HG02938 (cell line): ENCODE results near the gene RBM23.
A peak's percentile ranks its signal among the peaks of the same experiment; 100 is the strongest.

ENCODE experiments used
- ATAC-seq: cut with Tn5 transposase; IDR thresholded peaks from one replicate; pipeline ENCODE4 v1.9.1; 2021; ENCODE audit warnings: mild to moderate bottlenecking, moderate library complexity; ENCODE audit not compliant: unreplicated experiment

The RBM23 gene

GRCh38 chr14:22887260-22887989 lies 31.5 kb downstream of the RBM23 start:
- peak; percentile 39 for ATAC-seq

- ATAC-seq: peak; percentile 53
Measured at GRCh38 chr14:22886500-22887259, 32.3 kb downstream of the RBM23 start.

- ATAC-seq: no peak
Measured at GRCh38 chr14:22885975-22886374, 33.0 kb downstream of the RBM23 start.

DNA sequence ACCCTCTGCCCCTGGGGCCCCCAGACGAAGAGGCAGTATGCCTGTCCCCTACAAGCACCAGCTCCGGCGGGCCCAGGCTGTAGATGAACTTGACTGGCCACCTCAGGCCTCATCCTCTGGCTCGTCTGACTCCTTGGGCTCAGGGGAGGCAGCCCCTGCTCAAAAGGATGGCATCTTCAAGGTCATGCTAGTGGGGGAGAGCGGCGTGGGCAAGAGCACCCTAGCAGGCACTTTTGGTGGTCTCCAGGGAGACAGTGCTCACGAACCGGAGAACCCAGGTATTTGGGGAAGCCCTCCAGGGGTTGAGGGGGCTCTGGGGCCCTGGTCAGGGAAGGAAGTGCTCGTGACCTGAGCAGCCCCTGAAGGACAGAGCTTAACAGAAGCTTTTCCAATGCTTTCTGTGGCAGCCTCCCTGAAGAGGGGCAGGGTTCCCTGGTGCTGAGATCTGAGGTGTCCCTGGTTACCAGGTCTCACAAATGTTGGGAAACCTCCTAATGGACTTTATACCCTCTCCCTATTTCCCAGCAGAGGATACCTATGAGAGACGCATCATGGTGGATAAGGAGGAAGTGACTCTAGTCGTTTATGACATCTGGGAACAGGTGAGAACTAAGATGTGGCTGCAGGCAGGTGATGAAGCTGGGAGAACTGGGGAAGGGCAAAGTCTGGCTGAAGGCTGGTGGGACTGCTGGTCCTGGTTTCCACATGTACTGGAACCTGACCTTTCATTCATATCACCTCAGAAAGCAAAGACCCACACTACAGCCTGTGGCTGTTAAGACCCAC lies 34.0 kb downstream of the RBM23 start:
- no peak for ATAC-seq

DNA sequence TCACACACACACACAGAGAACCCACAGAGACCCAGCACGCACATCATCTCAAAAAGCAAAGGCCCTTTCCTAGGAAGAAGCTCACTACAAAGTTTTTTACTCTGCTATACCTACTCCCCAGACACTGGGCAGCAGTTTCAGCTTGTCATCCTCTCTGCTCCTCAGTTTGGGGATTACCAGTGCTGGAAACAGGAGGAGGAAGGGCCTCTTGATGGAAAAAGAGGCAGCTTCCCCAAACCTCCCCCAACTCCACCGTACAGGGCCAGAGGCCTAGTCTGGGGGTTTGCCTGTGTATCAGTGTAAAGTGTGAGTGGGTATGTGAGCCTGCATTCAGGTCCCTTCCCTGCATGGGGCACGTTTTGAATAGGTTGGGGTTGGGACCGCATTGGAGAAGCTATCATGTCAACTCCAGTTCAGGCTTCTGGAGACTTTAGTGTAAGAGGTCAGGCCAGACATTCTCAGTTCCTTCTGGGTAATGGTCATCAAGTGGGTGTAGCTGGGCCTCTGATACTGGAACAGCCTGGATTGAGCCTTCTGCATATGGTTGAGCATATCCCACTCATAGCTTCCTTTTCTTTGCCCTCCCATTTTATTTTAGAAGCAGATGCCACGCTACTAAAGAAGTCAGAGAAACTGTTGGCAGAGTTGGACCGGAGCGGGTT lies 34.7 kb downstream of the RBM23 start:
- ATAC-seq: no peak

- ATAC-seq: no peak
Measured at GRCh38 chr14:22883173-22883976, 35.6 kb downstream of the RBM23 start, which contains the start of gene REM2. REM2 (plus strand) TSS chr14:22883222; CDS start chr14:22883288, 66 bp downstream.

DNA sequence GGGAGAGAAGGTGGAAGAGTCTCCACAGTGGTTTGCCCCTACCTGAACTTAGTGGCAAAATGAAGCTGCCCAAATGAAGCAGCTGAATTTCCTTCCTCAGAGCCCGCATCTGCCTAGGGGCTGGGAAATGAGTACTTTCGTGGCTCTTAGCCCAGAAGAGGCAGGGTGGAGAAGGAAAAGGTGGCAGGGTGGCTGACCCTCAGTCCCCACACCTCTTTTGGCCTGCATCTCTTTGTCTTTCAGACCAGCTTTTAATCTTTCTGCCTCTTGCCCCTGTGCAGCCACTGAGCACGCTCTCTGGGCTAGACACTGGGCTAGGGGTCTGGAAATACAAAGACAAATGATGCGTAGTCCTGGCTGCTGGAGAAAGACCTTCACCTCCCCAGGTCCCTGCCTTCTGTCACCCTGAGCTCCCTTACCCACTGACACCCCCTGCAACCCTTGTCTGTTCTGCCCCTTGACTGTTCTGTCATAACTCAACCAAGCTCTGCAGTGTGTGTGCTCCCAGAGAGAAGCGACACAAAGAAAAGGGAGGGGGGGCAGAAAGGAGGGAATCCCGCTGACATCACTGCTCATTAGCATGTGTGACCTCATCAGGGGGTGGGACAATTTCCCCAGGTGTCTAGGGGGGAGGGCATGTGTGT lies 36.3 kb downstream of the RBM23 start:
- no peak for ATAC-seq

DNA sequence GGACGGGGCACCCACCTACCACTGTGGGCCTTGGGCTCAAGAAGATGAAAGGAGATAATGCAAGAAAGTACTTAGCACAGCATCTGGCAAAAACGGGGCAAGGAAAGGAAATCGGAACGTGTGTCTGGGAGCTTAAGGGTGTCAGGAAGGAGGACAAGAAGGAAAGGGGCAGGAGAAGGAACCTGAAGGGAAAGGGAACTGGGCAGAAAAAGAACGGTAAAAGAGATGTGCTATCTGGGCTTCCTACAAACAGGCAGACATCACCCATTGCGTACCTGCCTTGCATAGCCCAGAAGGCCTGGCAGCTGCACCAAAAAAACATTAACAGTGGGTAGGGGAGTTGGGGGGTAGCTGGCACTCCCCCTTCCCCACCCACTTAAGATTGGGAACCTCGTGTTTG lies 36.9 kb downstream of the RBM23 start:
- no peak for ATAC-seq

DNA sequence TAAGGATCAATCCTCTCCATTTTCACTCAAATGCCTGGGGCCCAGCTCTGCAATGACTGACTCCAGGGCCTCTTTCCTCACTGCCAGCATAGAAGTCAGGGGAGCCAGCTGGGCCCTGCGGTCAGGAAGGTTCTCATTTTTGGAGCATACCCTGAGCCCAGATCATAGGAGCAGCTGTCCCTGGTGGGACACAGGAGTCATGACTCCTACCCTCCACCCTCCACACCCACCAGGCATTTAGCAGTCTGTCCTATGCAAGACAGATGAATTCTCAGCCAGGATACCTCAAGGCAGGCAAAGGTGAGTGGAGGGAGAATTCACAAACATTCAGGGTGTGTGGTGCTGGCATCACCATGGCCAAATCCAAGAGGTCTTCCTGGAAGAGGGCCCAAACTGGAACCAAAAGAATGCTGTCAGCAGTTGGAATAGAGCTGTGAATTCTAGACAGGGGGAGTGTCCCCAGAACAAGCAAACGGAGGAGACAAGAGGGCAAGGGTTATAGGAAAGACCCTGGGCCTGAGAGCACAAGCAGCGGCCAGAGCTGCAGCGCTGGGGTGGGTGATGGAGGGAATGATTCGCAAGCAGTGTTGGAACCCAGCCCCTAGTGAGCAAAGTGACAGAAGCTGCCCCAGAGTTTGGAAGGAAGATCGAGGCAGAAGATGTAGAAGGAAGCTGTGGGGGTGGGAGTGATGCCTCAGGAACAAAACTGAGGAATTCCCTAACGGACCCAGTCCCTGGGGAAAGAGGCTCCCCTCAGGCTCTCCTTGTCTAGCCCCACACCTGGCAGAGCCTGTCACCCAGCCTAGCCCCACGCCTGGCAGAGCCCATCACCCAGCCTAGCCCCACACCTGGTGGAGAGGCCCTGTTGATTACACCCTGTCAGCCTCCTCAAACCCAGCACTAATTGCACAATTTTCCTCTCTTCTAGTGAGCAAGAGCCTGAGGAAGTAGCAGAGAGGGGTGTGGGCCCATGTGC lies 40.4 kb downstream of the RBM23 start:
- ATAC-seq: no peak

DNA sequence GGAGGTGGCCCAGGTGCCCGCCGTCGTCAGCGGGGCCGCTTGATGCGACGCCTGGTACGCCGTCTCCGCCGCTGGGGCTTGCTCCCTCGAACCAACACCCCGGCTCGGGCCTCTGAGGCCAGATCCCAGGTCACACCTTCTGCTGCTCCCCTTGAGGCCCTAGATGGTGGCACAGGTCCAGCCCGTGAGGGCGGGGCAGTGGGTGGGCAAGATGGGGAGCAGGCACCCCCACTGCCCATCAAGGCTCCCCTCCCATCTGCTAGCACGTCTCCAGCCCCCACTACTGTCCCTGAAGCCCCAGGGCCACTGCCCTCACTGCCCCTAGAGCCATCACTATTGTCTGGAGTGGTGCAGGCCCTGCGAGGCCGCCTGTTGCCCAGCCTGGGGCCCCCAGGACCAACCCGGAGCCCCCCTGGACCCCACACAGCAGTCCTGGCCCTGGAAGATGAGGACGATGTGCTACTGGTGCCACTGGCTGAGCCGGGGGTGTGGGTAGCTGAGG lies 41.9 kb downstream of the RBM23 start:
- no peak for ATAC-seq

DNA sequence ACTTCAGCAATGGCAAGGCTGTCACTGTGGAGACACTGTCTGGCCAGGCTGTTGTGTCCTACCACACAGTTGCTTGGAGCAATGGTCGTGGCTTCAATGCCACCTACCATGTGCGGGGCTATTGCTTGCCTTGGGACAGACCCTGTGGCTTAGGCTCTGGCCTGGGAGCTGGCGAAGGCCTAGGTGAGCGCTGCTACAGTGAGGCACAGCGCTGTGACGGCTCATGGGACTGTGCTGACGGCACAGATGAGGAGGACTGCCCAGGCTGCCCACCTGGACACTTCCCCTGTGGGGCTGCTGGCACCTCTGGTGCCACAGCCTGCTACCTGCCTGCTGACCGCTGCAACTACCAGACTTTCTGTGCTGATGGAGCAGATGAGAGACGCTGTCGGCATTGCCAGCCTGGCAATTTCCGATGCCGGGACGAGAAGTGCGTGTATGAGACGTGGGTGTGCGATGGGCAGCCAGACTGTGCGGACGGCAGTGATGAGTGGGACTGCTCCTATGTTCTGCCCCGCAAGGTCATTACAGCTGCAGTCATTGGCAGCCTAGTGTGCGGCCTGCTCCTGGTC lies 43.1 kb downstream of the RBM23 start:
- no peak for ATAC-seq

DNA sequence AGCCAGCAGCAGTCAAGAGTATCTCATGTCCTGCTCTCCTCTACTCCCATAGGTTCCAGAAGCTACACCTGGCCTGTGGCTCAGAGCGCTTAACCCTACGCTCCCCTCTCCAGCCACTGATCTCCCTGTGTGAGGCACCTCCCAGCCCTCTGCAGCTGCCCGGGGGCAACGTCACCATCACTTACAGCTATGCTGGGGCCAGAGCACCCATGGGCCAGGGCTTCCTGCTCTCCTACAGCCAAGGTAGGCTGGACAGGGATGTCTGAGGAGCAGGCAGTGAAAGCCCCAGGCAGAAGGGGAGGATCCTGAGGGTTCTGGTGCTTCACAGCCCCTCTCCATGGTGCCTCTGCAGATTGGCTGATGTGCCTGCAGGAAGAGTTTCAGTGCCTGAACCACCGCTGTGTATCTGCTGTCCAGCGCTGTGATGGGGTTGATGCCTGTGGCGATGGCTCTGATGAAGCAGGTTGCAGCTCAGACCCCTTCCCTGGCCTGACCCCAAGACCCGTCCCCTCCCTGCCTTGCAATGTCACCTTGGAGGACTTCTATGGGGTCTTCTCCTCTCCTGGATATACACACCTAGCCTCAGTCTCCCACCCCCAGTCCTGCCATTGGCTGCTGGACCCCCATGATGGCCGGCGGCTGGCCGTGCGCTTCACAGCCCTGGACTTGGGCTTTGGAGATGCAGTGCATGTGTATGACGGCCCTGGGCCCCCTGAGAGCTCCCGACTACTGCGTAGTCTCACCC lies 43.8 kb downstream of the RBM23 start:
- ATAC-seq: no peak

- no peak for ATAC-seq
Measured at GRCh38 chr14:22872833-22873520, 46.0 kb downstream of the RBM23 start.

DNA sequence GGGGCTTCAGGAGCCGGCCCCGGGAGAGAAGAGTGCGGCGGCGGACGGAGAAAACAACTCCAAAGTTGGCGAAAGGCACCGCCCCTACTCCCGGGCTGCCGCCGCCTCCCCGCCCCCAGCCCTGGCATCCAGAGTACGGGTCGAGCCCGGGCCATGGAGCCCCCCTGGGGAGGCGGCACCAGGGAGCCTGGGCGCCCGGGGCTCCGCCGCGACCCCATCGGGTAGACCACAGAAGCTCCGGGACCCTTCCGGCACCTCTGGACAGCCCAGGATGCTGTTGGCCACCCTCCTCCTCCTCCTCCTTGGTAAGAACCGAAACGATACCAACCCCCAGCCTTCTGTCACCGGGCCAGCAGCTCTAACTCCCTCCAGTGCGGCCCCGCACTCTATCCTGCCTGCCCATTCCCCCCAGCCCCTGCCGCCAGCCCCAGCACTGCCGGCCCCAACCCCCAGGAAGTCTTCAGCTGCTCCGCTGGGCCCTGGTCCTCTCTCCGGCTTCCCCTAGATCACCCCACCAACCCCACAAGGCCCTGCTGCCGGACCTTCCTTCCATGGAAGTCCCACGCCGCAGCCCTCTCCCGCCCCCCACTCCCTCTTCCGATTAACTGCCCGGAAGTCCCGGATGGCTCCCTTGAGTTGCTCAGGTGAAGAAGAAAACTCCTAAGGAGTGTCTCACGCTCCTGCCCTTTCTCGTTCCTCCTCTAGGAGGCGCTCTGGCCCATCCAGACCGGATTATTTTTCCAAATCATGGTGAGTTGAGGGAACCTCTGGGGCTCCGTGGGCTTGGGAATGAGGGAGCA lies 46.7 kb downstream of the RBM23 start:
- ATAC-seq: peak; percentile 15

GRCh38 chr14:22871224-22872032 lies 47.5 kb downstream of the RBM23 start, which contains the start of gene LRP10:
LRP10 (plus strand) TSS chr14:22871740; CDS start chr14:22872304, 564 bp downstream.
- peak; percentile 79 for ATAC-seq
